ENCODE results near the gene ARHGDIG.

GRCh38 chr16:321532-321931, 41.1 kb downstream of the ARHGDIG start:
- TF ChIP-seq RAD21 (IDR thresholded peaks at IDR 0.05) (no peak), CTCF (IDR thresholded peaks at IDR 0.05; ENCODE audit: low read depth, low read length, missing input control) (no peak)

All from liver (tissue), 3 donors.